Gastroesophageal sphincter (tissue), 3 donors: ENCODE results near the gene ZFR.

Experiments
- CTCF ChIP-seq, 4 experiments: fragments of 200-600 bp in 2 of 4; fragments of 450-650 bp in 2 of 4; sonication (generic) in 1 of 4; IDR thresholded peaks; one replicate each; pipeline ENCODE4 v1.5.1; 2017 to 2019; ENCODE audit warnings: antibody characterized with exemption in 4 of 4, mild to moderate bottlenecking in 2 of 4, moderate library complexity in 2 of 4
- EP300 ChIP-seq: sonication (generic); formaldehyde crosslinking; IDR thresholded peaks from one replicate; pipeline ENCODE4 v1.6.1; 2017; ENCODE audit warnings: antibody characterized with exemption, mild to moderate bottlenecking
- POLR2A ChIP-seq, 2 donors: fragments of 450-650 bp; IDR thresholded peaks; one replicate each; pipeline ENCODE4 v1.6.1; 2017; ENCODE audit warnings: antibody characterized with exemption in 2 of 2, mild to moderate bottlenecking in 2 of 2, moderate library complexity in 1 of 2
- POLR2AphosphoS5 ChIP-seq: sonication (generic); formaldehyde crosslinking; IDR thresholded peaks from one replicate; pipeline ENCODE4 v1.6.1; 2017; ENCODE audit warnings: antibody characterized with exemption

GRCh38 chr5:32461441-32462120 is 17.0 kb upstream of the ZFR start:
- no peak for TF ChIP-seq CTCF (IDR thresholded peaks at IDR 0.05)
- no peak for TF ChIP-seq POLR2A (IDR thresholded peaks at IDR 0.05)
- TF ChIP-seq EP300: no peak
- TF ChIP-seq POLR2AphosphoS5: no peak
